ENCODE measurements around the gene PLCB1.

The PLCB1 gene

DNA sequence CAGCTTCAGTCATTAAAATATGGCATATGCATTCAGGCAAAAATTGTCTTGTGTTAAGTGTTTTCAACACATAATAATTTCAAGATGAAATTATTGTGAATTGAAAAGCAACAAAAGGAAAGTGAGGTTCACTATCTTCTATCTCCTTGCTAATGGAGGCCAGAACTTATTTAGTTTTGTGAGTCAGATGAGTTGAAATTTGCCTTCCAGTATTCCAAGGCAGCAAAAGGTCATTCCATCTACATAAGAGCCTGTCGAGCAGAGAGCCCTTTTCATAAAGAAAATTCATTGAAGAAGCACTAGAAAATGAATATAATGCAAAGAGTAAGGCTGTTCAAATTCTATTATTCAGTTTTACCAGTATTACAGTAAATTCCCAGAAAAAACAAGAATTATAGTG lies 274.3 kb downstream of the PLCB1 start:
- H3K4me3 Mint-ChIP-seq, result no peak overlapping the region
- no peaks in the 10 kb centered on the region for H3K9me3 Mint-ChIP-seq
- no peaks in the 10 kb centered on the region for H3K36me3 Mint-ChIP-seq
- H3K27me3 Mint-ChIP-seq, result no peaks in the 10 kb centered on the region
- H3K27ac Mint-ChIP-seq, result no peak overlapping the region
- no peaks in the 10 kb centered on the region for H3K4me1 Mint-ChIP-seq
- CTCF ChIA-PET, result no interaction called here
- DNase-seq, result no peak

- Mint-ChIP-seq H3K4me1 (no peaks in the 10 kb centered on the region), H3K9me3 (no peaks in the 10 kb centered on the region), H3K36me3 (no peaks in the 10 kb centered on the region), H3K27me3 (no peaks in the 10 kb centered on the region), H3K27ac (no peak overlapping the region), H3K4me3 (no peak overlapping the region)
- DNase-seq, result no peak
- CTCF ChIA-PET, result interaction anchor here (0.6 kb wide), 1 partner anchor 20 kb away, joined by 3 read pairs; no protein-coding TSS in a partner anchor
Observed at GRCh38 chr20:8408587-8409307, 276.7 kb downstream of the PLCB1 start.

- CTCF ChIA-PET, result no interaction called here
- H3K27me3 Mint-ChIP-seq, result no peaks in the 10 kb centered on the region
- DNase-seq, result no peak
- no peak overlapping the region for H3K27ac Mint-ChIP-seq
- H3K36me3 Mint-ChIP-seq, result no peaks in the 10 kb centered on the region
- no peaks in the 10 kb centered on the region for H3K9me3 Mint-ChIP-seq
- H3K4me1 Mint-ChIP-seq, result no peaks in the 10 kb centered on the region
- no peak overlapping the region for H3K4me3 Mint-ChIP-seq
Observed at GRCh38 chr20:8413691-8414090, 281.6 kb downstream of the PLCB1 start.

- CTCF ChIA-PET, result no interaction called here
- no peaks in the 10 kb centered on the region for H3K36me3 Mint-ChIP-seq
- no peak for DNase-seq
- no peaks in the 10 kb centered on the region for H3K4me1 Mint-ChIP-seq
- H3K27ac Mint-ChIP-seq, result no peak overlapping the region
- H3K4me3 Mint-ChIP-seq, result no peak overlapping the region
- H3K27me3 Mint-ChIP-seq, result no peaks in the 10 kb centered on the region
- no peaks in the 10 kb centered on the region for H3K9me3 Mint-ChIP-seq
Observed at GRCh38 chr20:8414586-8415274, 282.7 kb downstream of the PLCB1 start.

GRCh38 chr20:8421981-8422380 lies 289.9 kb downstream of the PLCB1 start:
- no peaks in the 10 kb centered on the region for H3K4me1 Mint-ChIP-seq
- no peak overlapping the region for H3K27ac Mint-ChIP-seq
- H3K9me3 Mint-ChIP-seq, result no peaks in the 10 kb centered on the region
- CTCF ChIA-PET, result no interaction called here
- no peak overlapping the region for H3K4me3 Mint-ChIP-seq
- no peak for DNase-seq
- no peaks in the 10 kb centered on the region for H3K27me3 Mint-ChIP-seq
- no peaks in the 10 kb centered on the region for H3K36me3 Mint-ChIP-seq

DNA sequence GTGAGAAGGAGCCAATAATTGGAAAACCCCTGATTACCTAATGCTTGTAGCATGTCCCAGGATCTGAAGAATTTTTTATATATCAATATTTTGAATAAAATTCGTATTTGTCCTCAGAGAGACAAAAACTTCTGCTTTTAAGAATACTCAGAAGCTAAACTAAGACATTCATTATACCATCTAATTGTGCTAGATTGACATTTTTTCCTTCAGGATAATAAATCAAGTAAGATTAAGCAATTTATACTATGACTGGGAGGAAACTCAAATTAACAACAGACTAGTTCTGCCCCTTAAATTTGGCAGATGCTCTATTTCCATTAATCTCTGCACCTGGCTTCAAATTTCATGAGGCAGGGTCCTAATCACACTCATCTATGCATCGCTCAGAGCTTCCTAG lies 291.4 kb downstream of the PLCB1 start:
- no peak for DNase-seq
- CTCF ChIA-PET, result no interaction called here
- Mint-ChIP-seq H3K27ac (no peak overlapping the region), H3K4me3 (no peak overlapping the region), H3K9me3 (no peaks in the 10 kb centered on the region), H3K27me3 (no peaks in the 10 kb centered on the region), H3K36me3 (no peaks in the 10 kb centered on the region), H3K4me1 (no peaks in the 10 kb centered on the region)

GRCh38 chr20:8424010-8424409 lies 291.9 kb downstream of the PLCB1 start:
- CTCF ChIA-PET, result no interaction called here
- Mint-ChIP-seq H3K9me3 (no peaks in the 10 kb centered on the region), H3K27me3 (no peaks in the 10 kb centered on the region), H3K4me1 (no peaks in the 10 kb centered on the region), H3K36me3 (no peaks in the 10 kb centered on the region), H3K4me3 (no peak overlapping the region), H3K27ac (no peak overlapping the region)
- no peak for DNase-seq

- CTCF ChIA-PET, result no interaction called here
- Mint-ChIP-seq H3K27ac (no peak overlapping the region), H3K4me1 (no peaks in the 10 kb centered on the region), H3K36me3 (no peaks in the 10 kb centered on the region), H3K9me3 (no peaks in the 10 kb centered on the region), H3K4me3 (no peak overlapping the region), H3K27me3 (no peaks in the 10 kb centered on the region)
- DNase-seq, result no peak
Observed at GRCh38 chr20:8425016-8425415, 292.9 kb downstream of the PLCB1 start.

DNA sequence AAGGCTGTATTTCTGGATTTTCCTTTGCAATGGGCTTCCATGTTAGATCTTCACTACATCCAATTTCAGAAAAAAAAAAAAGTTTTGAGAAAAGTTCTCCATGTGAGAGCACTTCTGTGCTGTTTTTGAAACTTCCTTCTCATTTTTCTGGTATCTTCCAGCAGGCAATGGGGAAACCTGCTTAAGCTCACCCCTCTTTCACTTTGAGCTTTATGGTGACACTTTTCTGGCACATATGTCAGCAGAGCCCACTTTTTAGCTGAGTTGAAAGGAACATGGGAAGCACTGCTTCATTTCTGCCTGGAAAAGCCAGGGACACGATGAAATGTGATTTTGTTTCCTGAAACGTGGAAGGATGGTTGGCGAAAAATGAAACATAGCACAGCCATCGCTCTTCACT lies 293.7 kb downstream of the PLCB1 start:
- no peaks in the 10 kb centered on the region for H3K27me3 Mint-ChIP-seq
- no peaks in the 10 kb centered on the region for H3K36me3 Mint-ChIP-seq
- CTCF ChIA-PET, result no interaction called here
- no peak overlapping the region for H3K27ac Mint-ChIP-seq
- H3K9me3 Mint-ChIP-seq, result no peaks in the 10 kb centered on the region
- no peak overlapping the region for H3K4me3 Mint-ChIP-seq
- H3K4me1 Mint-ChIP-seq, result no peaks in the 10 kb centered on the region
- DNase-seq, result no peak

GRCh38 chr20:8427419-8428040 lies 295.5 kb downstream of the PLCB1 start:
- no peak for DNase-seq
- no peak overlapping the region for H3K4me3 Mint-ChIP-seq
- CTCF ChIA-PET, result no interaction called here
- no peaks in the 10 kb centered on the region for H3K36me3 Mint-ChIP-seq
- no peaks in the 10 kb centered on the region for H3K27me3 Mint-ChIP-seq
- H3K4me1 Mint-ChIP-seq, result no peaks in the 10 kb centered on the region
- no peak overlapping the region for H3K27ac Mint-ChIP-seq
- H3K9me3 Mint-ChIP-seq, result no peaks in the 10 kb centered on the region

- DNase-seq, result no peak
- CTCF ChIA-PET, result no interaction called here
- Mint-ChIP-seq H3K36me3 (no peaks in the 10 kb centered on the region), H3K27me3 (no peaks in the 10 kb centered on the region), H3K4me3 (no peak overlapping the region), H3K4me1 (no peaks in the 10 kb centered on the region), H3K27ac (no peak overlapping the region), H3K9me3 (no peaks in the 10 kb centered on the region)
Observed at GRCh38 chr20:8428988-8429387, 296.9 kb downstream of the PLCB1 start.

- no peaks in the 10 kb centered on the region for H3K36me3 Mint-ChIP-seq
- no peak for DNase-seq
- CTCF ChIA-PET, result no interaction called here
- H3K27ac Mint-ChIP-seq, result no peak overlapping the region
- no peak overlapping the region for H3K4me3 Mint-ChIP-seq
- no peaks in the 10 kb centered on the region for H3K4me1 Mint-ChIP-seq
- no peaks in the 10 kb centered on the region for H3K27me3 Mint-ChIP-seq
- H3K9me3 Mint-ChIP-seq, result no peaks in the 10 kb centered on the region
Observed at GRCh38 chr20:8431538-8432434, 299.7 kb downstream of the PLCB1 start.

DNA sequence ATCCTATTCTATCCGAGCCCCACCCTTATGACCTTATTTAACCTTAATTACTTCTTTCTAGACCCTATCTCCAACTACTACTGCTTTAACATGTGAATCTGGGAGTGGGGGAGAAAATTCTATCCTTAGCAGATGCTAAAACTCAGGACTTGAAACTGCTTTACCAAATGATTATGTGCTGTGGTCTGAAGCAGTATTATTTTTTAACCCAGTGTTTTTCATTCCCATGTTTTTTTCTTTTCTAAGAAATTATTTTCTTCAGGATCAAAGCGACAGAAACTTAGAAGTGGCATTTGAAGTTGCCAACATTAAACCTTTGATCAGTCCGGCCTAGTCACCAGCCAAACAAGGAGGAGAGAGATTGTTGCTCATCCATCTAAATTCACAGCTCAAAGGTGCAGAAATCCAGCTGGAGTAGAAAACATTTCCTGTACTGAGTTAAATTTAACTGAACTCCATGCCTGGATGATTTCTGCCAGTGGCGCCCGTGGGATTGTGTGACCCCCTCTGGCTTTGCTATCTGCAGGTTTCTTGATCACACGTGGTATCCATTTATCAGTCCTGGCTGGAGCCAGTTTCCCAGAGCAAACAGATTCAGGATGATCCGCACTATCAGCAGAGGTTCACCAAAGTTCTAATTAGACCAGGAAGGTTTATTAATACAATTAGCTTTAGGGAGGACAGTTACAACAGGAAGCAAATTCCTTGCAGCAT lies 300.5 kb downstream of the PLCB1 start:
- no peaks in the 10 kb centered on the region for H3K9me3 Mint-ChIP-seq
- H3K4me3 Mint-ChIP-seq, result no peak overlapping the region
- no peaks in the 10 kb centered on the region for H3K36me3 Mint-ChIP-seq

DNA sequence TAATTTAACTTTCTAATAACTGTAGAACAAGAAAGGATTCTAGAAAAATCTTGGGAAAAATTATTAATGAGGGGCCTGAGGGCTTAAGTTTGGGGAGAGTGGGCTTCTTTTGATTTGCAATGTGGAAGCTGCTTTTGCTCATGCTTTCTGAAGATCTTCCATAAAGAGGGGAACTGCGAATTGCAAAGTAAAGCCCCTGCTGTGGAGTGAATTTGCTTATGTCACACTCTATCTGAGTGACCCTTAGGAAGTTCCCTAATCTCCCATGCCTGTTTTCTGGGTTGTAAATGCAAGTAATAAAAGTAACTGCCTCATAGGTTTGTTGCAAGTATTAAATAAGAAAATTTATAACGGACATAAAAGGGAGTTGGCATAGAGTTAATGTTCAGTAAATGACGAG lies 301.2 kb downstream of the PLCB1 start:
- no peaks in the 10 kb centered on the region for H3K9me3 Mint-ChIP-seq
- H3K4me1 Mint-ChIP-seq, result no peaks in the 10 kb centered on the region
- DNase-seq, result no peak
- H3K36me3 Mint-ChIP-seq, result no peaks in the 10 kb centered on the region
- no peak overlapping the region for H3K4me3 Mint-ChIP-seq
- H3K27me3 Mint-ChIP-seq, result no peaks in the 10 kb centered on the region
- no peak overlapping the region for H3K27ac Mint-ChIP-seq
- CTCF ChIA-PET, result no interaction called here

More for the DNA sequence above, 300.5 kb downstream of the PLCB1 start:
- DNase-seq, result no peak
- Mint-ChIP-seq H3K4me1 (no peaks in the 10 kb centered on the region), H3K27ac (no peak overlapping the region), H3K27me3 (no peaks in the 10 kb centered on the region)
- CTCF ChIA-PET, result no interaction called here

All from activated naive CD4-positive, alpha-beta T cell treated with anti-CD3 and anti-CD28 coated beads, Interleukin-2, amount 10 ng/mL, durations not matched to agents 7 days and 5 days (primary cell).